Urinary bladder (tissue), 4 donors: ENCODE data around the gene SIX4. TPM values are rescaled to one million over a fixed set of nuclear protein-coding genes. Genes with fewer than 3 reads are reported as not detected.
A peak's percentile ranks its signal among the peaks of the same experiment; 100 is the strongest.

Source experiments
- DNase-seq: peaks from one replicate; pipeline ENCODE4 v3.0.0-alpha.2; 2015; ENCODE audit errors: extremely low spot score
- H3K27ac ChIP-seq: one replicate; pipeline ENCODE4 v1.5.1; 2013; ENCODE audit warnings: low read depth, mild to moderate bottlenecking, moderate library complexity
- H3K36me3 ChIP-seq: one replicate; pipeline ENCODE4 v1.6.1; 2013; ENCODE audit warnings: mild to moderate bottlenecking, moderate library complexity; ENCODE audit not compliant: insufficient read depth
- H3K4me1 ChIP-seq: one replicate; pipeline ENCODE4 v1.6.1; 2013; ENCODE audit warnings: mild to moderate bottlenecking, moderate library complexity; ENCODE audit not compliant: insufficient read depth
- H3K4me3 ChIP-seq: one replicate; pipeline ENCODE4 v1.5.1; 2013; ENCODE audit warnings: low read depth, low read length
- WGBS: extraction: QIAGEN DNeasy Blood & Tissue Kit; methylation state at CpG from one replicate; pipeline ENCODE4 v1.1.7; 2013; 5-methylcytosine and 5-hydroxymethylcytosine counted together
- polyA plus RNA-seq: library from polyadenylated mRNA; stranded (reverse); fragments of 200-250 nt; gene quantifications from one replicate; pipeline ENCODE4 v1.2.3, GENCODE V29; 2013
- total RNA-seq: library from RNA; depleted of rRNA; stranded (reverse); fragments of >200 nt; gene quantifications from one replicate; pipeline ENCODE4 v1.2.3, GENCODE V29; 2014
- donor health status: healthy with polysubstance abuse.
- donor health status: healthy.

SIX4 gene
- total RNA-seq (9.9 TPM), polyA plus RNA-seq (0.56 TPM)

- Histone ChIP-seq H3K27ac (peak within 1 kb of the TSS; percentile 55), H3K36me3 (no peaks in the 10 kb centered on the region), H3K4me3 (peak within 1 kb of the TSS; percentile 78), H3K4me1 (no peaks in the 10 kb centered on the region)
- peak; percentile 62 for DNase-seq
- 3% methylated on average over 36 of the region's 36 CpGs for WGBS
Measured at GRCh38 chr14:60723907-60724618, at the start of gene SIX4. Gene SIX4, minus strand, starts transcription at chr14:60724351. Its CDS starts 277 bp downstream, at chr14:60724074.

DNA sequence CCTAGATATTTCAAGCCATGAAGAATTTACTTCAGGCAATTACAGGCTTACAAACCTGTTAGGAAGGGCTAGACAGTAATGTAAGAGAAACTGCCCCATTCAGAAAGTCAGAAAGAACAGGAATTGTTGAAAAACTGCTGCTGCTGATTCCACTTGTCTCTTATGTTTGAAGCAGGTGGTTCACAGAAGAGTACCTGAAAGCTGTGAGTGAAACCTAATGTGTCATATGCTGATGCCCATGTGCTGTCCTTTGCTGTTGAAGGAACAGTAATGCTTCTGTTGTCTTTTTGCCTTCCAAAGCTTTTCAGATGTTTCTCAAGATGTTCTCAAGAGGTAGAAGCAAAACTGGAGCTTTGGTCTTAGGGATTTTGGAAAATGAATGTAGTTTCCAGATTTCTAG lies 49.4 kb upstream of the SIX4 start:
- H3K27ac ChIP-seq, result no peak overlapping the region
- no peak overlapping the region for H3K4me3 ChIP-seq
- no peaks in the 10 kb centered on the region for H3K36me3 ChIP-seq
- no peak for DNase-seq
- no peaks in the 10 kb centered on the region for H3K4me1 ChIP-seq

DNA sequence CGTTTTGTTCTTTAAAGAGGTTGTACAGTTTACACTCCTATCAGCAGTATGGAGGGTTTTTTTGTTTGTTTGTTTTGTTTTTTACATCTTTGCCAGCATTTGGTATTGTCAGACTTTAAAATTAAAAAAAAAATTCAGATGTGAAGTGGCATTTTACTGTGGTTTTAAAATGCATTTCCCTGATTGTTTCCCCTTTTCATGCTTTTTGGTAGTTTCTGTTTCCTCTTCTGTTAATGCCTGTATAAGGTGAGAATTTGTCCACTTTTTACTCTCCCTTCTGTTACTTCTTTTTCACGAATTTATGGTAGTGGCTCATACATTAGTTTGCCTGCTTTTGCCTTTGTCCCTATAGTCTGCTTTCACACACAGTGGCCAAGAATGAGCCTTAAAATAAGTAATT lies 47.0 kb upstream of the SIX4 start:
- DNase-seq, result no peak
- Histone ChIP-seq H3K4me1 (no peaks in the 10 kb centered on the region), H3K4me3 (no peak overlapping the region), H3K27ac (no peak overlapping the region), H3K36me3 (no peaks in the 10 kb centered on the region)
- WGBS, result 47% methylated on average over 2 of the region's 2 CpGs

DNA sequence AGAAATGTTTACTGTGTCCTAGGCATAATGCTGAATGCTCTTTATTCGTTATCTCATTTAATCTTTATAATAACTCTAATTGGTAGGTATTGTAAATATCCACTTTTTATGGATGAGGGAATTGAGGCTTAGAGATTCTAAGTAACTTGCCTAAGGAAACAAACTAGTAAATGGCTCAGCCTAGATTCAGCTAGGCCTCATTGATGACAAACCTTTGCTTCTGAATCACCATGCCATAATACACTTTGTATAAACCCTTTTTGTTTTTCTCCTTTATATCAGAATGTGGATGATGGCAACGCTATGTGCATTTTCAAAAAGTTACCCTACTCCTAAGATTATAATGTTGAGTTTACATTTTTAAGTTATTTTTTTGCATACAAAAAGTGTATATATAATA lies 44.5 kb upstream of the SIX4 start:
- no peaks in the 10 kb centered on the region for H3K4me1 ChIP-seq
- no peak overlapping the region for H3K27ac ChIP-seq
- DNase-seq, result no peak
- H3K4me3 ChIP-seq, result no peak overlapping the region
- 96% methylated on average over 2 of the region's 2 CpGs for WGBS
- no peaks in the 10 kb centered on the region for H3K36me3 ChIP-seq

DNA sequence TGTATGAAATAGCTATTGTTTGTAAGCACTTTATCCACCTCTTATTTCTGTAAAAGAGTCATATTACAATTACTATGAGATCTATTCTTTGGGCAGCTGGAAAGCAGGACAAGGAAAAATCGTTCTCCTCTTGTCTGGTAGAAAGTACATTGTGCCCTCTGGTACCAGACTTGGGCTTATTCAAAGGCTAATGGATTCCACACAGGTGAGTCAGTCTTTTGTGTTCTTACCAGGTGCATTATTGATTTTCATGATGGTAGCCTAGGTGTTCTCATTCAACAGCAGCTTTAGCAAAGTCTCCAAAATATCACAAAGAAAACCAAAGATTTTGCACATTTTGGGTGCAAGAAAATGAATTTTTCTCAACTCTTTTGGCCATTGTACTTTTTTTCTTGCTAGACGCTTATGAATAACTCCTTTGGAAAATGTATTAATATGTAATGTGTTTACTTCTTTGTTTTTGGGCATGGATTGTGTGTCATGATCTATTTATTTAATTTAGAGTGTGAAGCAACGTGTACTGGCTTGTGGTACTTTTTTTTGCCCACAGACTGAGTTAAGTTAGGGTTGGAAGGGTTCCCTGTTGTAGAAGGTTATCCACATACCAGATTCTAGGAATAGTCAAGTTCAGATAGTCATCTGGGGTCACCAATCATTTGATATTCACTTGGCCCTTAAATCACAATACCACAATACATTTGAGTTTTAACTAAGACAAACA lies 36.7 kb upstream of the SIX4 start:
- H3K4me3 ChIP-seq, result no peak overlapping the region
- 87% methylated on average over 3 of the region's 3 CpGs for WGBS
- no peaks in the 10 kb centered on the region for H3K4me1 ChIP-seq
- no peaks in the 10 kb centered on the region for H3K36me3 ChIP-seq
- no peak for DNase-seq
- H3K27ac ChIP-seq, result no peak overlapping the region

GRCh38 chr14:60760209-60760608 lies 36.1 kb upstream of the SIX4 start:
- Histone ChIP-seq H3K4me3 (no peak overlapping the region), H3K4me1 (no peaks in the 10 kb centered on the region), H3K36me3 (no peaks in the 10 kb centered on the region), H3K27ac (no peak overlapping the region)
- no peak for DNase-seq
- WGBS, result 96% methylated on average over 1 of the region's 1 CpG

DNA sequence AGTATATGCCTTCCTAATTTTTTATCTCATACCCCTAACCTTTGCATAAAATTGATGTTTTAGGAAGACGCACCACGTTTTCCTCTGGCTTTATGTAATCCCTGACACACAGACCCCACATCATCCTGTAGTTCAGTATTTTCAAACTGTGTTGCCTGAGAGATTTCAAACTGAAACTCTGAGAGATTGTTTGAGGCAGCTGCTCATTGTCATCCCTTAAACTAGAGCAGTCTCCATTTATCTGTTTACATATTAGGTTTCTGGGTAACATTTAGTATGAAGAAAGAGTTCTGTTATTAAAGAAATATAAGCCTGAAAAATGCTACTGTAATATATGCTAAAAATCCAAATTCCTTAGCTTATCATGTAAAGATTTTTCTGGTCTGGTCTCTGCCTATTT lies 34.7 kb upstream of the SIX4 start:
- Histone ChIP-seq H3K36me3 (no peaks in the 10 kb centered on the region), H3K4me1 (no peaks in the 10 kb centered on the region), H3K27ac (no peak overlapping the region), H3K4me3 (no peak overlapping the region)
- DNase-seq, result no peak
- WGBS, result 39% methylated on average over 2 of the region's 2 CpGs

DNA sequence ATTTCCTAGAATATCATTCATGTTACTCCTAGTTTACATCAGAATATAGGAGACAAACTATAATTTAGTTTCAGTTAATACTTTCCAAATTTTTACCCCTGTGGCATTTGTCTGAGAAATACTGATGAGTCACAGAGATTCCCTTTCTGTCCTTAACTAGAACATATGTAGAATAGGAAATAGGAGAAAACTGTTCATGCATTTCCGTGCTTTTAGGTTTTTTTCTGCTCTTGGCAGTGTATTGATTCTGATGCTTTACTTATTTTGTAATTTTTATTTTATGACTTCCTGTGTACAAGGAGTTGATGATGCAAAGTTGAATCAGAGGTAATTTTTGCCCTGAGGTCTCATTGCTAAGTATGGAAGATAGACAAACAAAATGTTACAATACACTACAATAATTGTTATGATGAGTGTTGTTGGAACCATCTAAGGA lies 33.4 kb upstream of the SIX4 start:
- no peak for DNase-seq
- WGBS, result 71% methylated on average over 1 of the region's 1 CpG
- Histone ChIP-seq H3K4me3 (no peak overlapping the region), H3K4me1 (no peaks in the 10 kb centered on the region), H3K27ac (no peak overlapping the region), H3K36me3 (no peaks in the 10 kb centered on the region)

- Histone ChIP-seq H3K4me1 (no peaks in the 10 kb centered on the region), H3K27ac (no peak overlapping the region), H3K4me3 (no peak overlapping the region), H3K36me3 (no peaks in the 10 kb centered on the region)
- WGBS, result 27% methylated on average over 1 of the region's 1 CpG
- no peak for DNase-seq
Measured at GRCh38 chr14:60756847-60757246, 32.7 kb upstream of the SIX4 start.

DNA sequence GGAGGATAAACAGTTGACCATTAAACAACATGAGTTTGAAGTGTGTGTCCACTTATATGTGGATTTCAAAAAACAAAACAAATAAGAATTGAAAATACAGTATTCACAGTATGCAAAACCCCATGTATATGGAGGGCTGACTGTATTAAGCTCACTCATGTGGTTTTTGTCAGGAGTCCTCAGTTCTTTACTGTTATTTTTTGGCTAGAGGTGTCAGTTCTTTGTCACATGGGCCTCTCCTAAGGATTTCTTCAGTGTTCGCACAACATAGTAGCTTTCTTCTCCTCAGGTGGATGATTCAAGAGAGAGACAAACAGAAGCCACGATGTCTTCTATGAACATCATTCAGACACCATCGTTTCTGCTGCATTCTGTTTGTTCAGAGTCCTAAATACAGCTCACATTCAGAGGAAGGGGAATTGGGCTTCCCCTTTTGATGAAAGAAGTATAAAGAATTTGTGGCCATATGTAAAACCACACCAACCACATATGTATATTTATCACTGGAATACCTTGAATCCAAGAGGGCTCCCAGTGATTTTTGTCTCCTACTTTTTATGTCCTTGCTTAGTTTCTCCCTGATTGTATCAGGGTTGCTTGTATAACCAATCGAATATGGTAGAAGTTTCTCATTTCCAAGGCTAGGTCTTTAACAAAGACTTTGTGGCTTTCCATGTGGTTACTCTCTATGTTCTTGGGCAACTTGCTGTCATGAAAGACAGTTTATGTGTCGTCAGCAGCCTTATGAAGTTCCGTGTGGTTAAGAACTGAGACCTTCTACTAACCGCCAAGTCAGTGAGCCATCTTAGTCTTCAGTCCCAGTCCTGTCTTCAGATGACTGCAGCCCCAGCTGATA lies 29.3 kb upstream of the SIX4 start:
- DNase-seq, result no peak
- no peaks in the 10 kb centered on the region for H3K4me1 ChIP-seq
- H3K4me3 ChIP-seq, result no peak overlapping the region
- WGBS, result 89% methylated on average over 7 of the region's 7 CpGs
- H3K27ac ChIP-seq, result no peak overlapping the region
- H3K36me3 ChIP-seq, result no peaks in the 10 kb centered on the region

GRCh38 chr14:60744566-60744965 lies 20.4 kb upstream of the SIX4 start:
- Histone ChIP-seq H3K4me3 (no peak overlapping the region), H3K4me1 (no peaks in the 10 kb centered on the region), H3K27ac (no peak overlapping the region), H3K36me3 (peaks cover 1% of the 10 kb centered on the region)
- DNase-seq, result no peak

- DNase-seq, result no peak
- Histone ChIP-seq H3K4me1 (no peaks in the 10 kb centered on the region), H3K27ac (no peak overlapping the region), H3K36me3 (no peaks in the 10 kb centered on the region), H3K4me3 (no peak overlapping the region)
- 81% methylated on average over 4 of the region's 4 CpGs for WGBS
Measured at GRCh38 chr14:60738843-60739508, 14.8 kb upstream of the SIX4 start.

GRCh38 chr14:60736494-60736893 lies 12.3 kb upstream of the SIX4 start:
- no peak overlapping the region for H3K27ac ChIP-seq
- H3K4me1 ChIP-seq, result no peaks in the 10 kb centered on the region
- WGBS, result 30% methylated on average over 4 of the region's 4 CpGs
- DNase-seq, result no peak
- no peak overlapping the region for H3K4me3 ChIP-seq
- H3K36me3 ChIP-seq, result no peaks in the 10 kb centered on the region
